ENCODE measurements around the gene ENTPD1.
A peak's percentile ranks its signal among the peaks of the same experiment; 100 is the strongest.
"Not testable (repeated sequence)": the region's sequence is repeated elsewhere in the genome, so short reads cannot be mapped to it uniquely, and the experiment has no call there.

ENTPD1 gene

GRCh38 chr10:95756809-95757684 lies 1.1 kb downstream of the ENTPD1 start:
- DNase-seq, result peak; percentile 17

- DNase-seq, result no peak
Observed at GRCh38 chr10:95758351-95759025, 2.5 kb downstream of the ENTPD1 start.

GRCh38 chr10:95759233-95759826 lies 3.4 kb downstream of the ENTPD1 start:
- no peak for DNase-seq

- no peak for DNase-seq
Observed at GRCh38 chr10:95761939-95762492, 6.1 kb downstream of the ENTPD1 start.

GRCh38 chr10:95767884-95768556 lies 12.1 kb downstream of the ENTPD1 start:
- no peak for DNase-seq

- no peak for DNase-seq
Observed at GRCh38 chr10:95770084-95770720, 14.2 kb downstream of the ENTPD1 start.

- not testable (repeated sequence) for DNase-seq
Observed at GRCh38 chr10:95773454-95773853, 17.5 kb downstream of the ENTPD1 start.

- not testable (repeated sequence) for DNase-seq
Observed at GRCh38 chr10:95777638-95778037, 21.7 kb downstream of the ENTPD1 start.

- no peak for DNase-seq
Observed at GRCh38 chr10:95782318-95782717, 26.4 kb downstream of the ENTPD1 start.

- no peak for DNase-seq
Observed at GRCh38 chr10:95783741-95784140, 27.8 kb downstream of the ENTPD1 start.

GRCh38 chr10:95784279-95784913 lies 28.4 kb downstream of the ENTPD1 start:
- no peak for DNase-seq

GRCh38 chr10:95785317-95785716 lies 29.4 kb downstream of the ENTPD1 start:
- DNase-seq, result no peak

- no peak for DNase-seq
Observed at GRCh38 chr10:95785942-95786669, 30.1 kb downstream of the ENTPD1 start.

GRCh38 chr10:95787447-95787846 lies 31.5 kb downstream of the ENTPD1 start:
- DNase-seq, result no peak

- no peak for DNase-seq
Observed at GRCh38 chr10:95788830-95789229, 32.9 kb downstream of the ENTPD1 start.

- DNase-seq, result no peak
Observed at GRCh38 chr10:95789902-95790301, 33.9 kb downstream of the ENTPD1 start.

- no peak for DNase-seq
Observed at GRCh38 chr10:95790982-95791381, 35.0 kb downstream of the ENTPD1 start.

- DNase-seq, result no peak
Observed at GRCh38 chr10:95791425-95791979, 35.5 kb downstream of the ENTPD1 start.

- no peak for DNase-seq
Observed at GRCh38 chr10:95792211-95792780, 36.3 kb downstream of the ENTPD1 start.

- peak; percentile 10 for DNase-seq
Observed at GRCh38 chr10:95792874-95793285, 36.9 kb downstream of the ENTPD1 start.

Data from right kidney (tissue), 1 donor.